OCI-LY3 (cell line): ENCODE measurements around the gene CAMTA2.

Source experiments
- CTCF ChIP-seq: fragments of 200-600, 300-600 bp; sonication (generic); IDR thresholded peaks from 2 replicates; pipeline ENCODE4 v1.5.1; 2014; ENCODE audit warnings: antibody characterized with exemption, low read length, low read depth
- EZH2phosphoT487 ChIP-seq: fragments of 200-600 bp; shearing (Covaris generic); IDR thresholded peaks from 2 replicates; pipeline ENCODE4 v1.6.1; 2018; ENCODE audit warnings: antibody characterized with exemption, mixed run types, low read depth

GRCh38 chr17:4969551-4970173, 17.8 kb downstream of the CAMTA2 start:
- TF ChIP-seq CTCF: no peak
- TF ChIP-seq EZH2phosphoT487: no peak
